Esophagus muscularis mucosa (tissue), 4 donors: ENCODE data around the gene CAND1. TPM values are rescaled to one million over a fixed set of nuclear protein-coding genes. Genes with fewer than 3 reads are reported as not detected.

Source experiments
- DNase-seq: peaks from one replicate; pipeline ENCODE4 v3.0.0-alpha.2; 2017; ENCODE audit errors: extremely low spot score
- H3K27ac ChIP-seq, 4 donors: fragments of 200-600 bp; sonication (generic); replicated peaks in 1 of 4; 1 replicate in 3 of 4; 2 replicates in 1 of 4; pipeline ENCODE4 v1.5.1; 2016 to 2019; ENCODE audit warnings: mild to moderate bottlenecking in 1 of 4
- H3K27me3 ChIP-seq, 4 donors: fragments of 200-600 bp; sonication (generic); one replicate each; pipeline versions ENCODE4 v1.5.1 to v1.6.0; 2016 to 2019
- H3K36me3 ChIP-seq, 4 donors: fragments of 200-600 bp; sonication (generic); one replicate each; pipeline ENCODE4 v1.5.1; 2016 to 2019
- H3K4me1 ChIP-seq, 4 donors: fragments of 200-600 bp; sonication (generic); one replicate each; pipeline ENCODE4 v1.5.1; 2016 to 2019
- H3K4me3 ChIP-seq, 4 donors: fragments of 200-600 bp; sonication (generic); 1 replicate in 2 of 4; 2 replicates in 2 of 4; pipeline ENCODE4 v1.5.1; 2016 to 2019; ENCODE audit warnings: mild to moderate bottlenecking in 4 of 4, moderate library complexity in 1 of 4
- H3K9me3 ChIP-seq, 4 donors: fragments of 200-600 bp; sonication (generic); 1 replicate in 3 of 4; 2 replicates in 1 of 4; pipeline ENCODE4 v1.5.1; 2016 to 2019
- EP300 ChIP-seq: sonication (generic); formaldehyde crosslinking; IDR thresholded peaks from one replicate; pipeline ENCODE4 v1.6.1; 2017; ENCODE audit warnings: antibody characterized with exemption
- POLR2A ChIP-seq: fragments of 450-650 bp; IDR thresholded peaks from one replicate; pipeline ENCODE4 v1.6.1; 2017; ENCODE audit warnings: antibody characterized with exemption, moderate library complexity, mild to moderate bottlenecking, low read depth
- POLR2AphosphoS5 ChIP-seq, 2 donors: sonication (generic); formaldehyde crosslinking; IDR thresholded peaks; one replicate each; pipeline ENCODE4 v1.6.1; 2017; ENCODE audit warnings: antibody characterized with exemption in 2 of 2
- WGBS: methylation state at CpG from one replicate; pipeline ENCODE4 v1.1.5; 2018; 5-methylcytosine and 5-hydroxymethylcytosine counted together
- intact Hi-C: fragments of 100-400 bp; cut with DNase I; formaldehyde crosslinking; loops from one replicate; pipeline ENCODE4 v1.15.1; 2023
- total RNA-seq, 4 donors: library from RNA; depleted of rRNA; stranded (reverse); fragments of >200 nt; gene quantifications; one replicate each; pipeline versions ENCODE4 v1.1.0 to v1.2.1, GENCODE V29; 2016
- TF ChIP-seq, protein P1 (sequence below), 3 experiments: fragments of 200-600 bp in 2 of 3; fragments of 450-650 bp in 1 of 3; sonication (generic) in 2 of 3; IDR thresholded peaks; one replicate each; pipeline ENCODE4 v1.5.1; 2017 to 2019; ENCODE audit warnings: antibody characterized with exemption in 3 of 3, mild to moderate bottlenecking in 2 of 3, moderate library complexity in 1 of 3

CAND1 gene
- total RNA-seq, 4 donors from 2014 or later = 56.8 to 85.3 (median 75.7) TPM

DNA sequence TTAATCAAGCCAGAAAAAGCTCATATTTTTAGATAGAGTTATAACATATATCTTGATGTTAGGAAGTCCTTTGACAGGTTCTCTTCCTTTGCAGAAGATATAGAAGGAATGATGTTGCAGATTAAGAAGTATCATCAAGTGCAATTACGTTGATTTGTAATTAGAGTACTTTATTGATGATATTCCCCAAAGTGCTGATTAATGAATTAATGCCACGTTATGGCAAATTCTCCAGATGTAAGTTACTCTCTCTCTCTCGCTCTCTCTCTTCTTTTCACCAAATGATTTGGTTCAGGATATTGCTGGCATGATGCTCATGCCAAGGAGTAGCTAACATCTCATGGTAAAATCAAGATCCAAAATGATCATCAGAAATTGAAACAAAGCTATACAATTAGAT lies 18.1 kb upstream of the CAND1 start:
- Histone ChIP-seq H3K4me1 (no peaks in the 10 kb centered on the region), H3K27me3 (no peaks in the 10 kb centered on the region), H3K27ac (no peak overlapping the region), H3K4me3 (no peak overlapping the region), H3K9me3 (no peaks in the 10 kb centered on the region), H3K36me3 (no peaks in the 10 kb centered on the region)
- intact Hi-C loops = no loop called here
- DNase-seq = no peak
- 84% methylated on average over 3 of the region's 3 CpGs for WGBS
- TF ChIP-seq EP300 (no peak), POLR2A (no peak), POLR2AphosphoS5 (IDR thresholded peaks at IDR 0.05) (no peak)
- TF ChIP-seq, protein P1, sequence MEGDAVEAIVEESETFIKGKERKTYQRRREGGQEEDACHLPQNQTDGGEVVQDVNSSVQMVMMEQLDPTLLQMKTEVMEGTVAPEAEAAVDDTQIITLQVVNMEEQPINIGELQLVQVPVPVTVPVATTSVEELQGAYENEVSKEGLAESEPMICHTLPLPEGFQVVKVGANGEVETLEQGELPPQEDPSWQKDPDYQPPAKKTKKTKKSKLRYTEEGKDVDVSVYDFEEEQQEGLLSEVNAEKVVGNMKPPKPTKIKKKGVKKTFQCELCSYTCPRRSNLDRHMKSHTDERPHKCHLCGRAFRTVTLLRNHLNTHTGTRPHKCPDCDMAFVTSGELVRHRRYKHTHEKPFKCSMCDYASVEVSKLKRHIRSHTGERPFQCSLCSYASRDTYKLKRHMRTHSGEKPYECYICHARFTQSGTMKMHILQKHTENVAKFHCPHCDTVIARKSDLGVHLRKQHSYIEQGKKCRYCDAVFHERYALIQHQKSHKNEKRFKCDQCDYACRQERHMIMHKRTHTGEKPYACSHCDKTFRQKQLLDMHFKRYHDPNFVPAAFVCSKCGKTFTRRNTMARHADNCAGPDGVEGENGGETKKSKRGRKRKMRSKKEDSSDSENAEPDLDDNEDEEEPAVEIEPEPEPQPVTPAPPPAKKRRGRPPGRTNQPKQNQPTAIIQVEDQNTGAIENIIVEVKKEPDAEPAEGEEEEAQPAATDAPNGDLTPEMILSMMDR (IDR thresholded peaks at IDR 0.05) = no peak

DNA sequence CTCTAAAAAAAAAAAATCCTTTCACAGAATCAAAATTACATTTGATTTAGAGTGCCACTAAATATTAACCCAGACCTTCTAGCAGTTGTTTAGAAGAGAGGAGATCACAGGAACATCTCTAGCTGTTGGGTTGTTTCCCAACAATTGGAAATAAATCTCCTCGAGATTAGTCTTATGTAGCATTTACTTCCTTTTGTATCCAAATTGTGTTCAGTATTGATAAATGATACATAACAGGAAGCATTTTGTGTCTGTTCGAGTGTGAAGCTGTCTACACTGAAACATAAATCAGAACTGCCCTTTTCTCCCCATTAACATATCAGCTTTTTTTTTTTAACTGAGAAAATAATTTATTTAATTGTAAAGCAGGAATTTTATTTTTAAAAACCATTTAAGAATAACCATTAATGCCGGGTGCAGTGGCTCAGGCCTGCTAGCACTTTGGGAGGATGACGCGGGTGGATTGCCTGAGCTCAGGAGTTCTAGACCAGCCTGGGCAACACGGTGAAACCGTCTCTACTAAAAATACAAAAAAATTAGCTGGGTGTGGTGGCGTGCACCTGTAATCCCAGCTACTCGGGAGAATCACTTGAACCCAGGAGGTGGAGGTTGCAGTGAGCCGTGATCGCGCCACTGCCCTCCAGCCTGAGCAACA lies 14.7 kb upstream of the CAND1 start:
- no peaks in the 10 kb centered on the region for H3K9me3 ChIP-seq
- H3K4me1 ChIP-seq = no peaks in the 10 kb centered on the region
- no peak for TF ChIP-seq POLR2A
- TF ChIP-seq, protein P1 (IDR thresholded peaks at IDR 0.05) = no peak
- intact Hi-C loops = no loop called here
- no peaks in the 10 kb centered on the region for H3K36me3 ChIP-seq
- 90% methylated on average over 12 of the region's 12 CpGs for WGBS
- no peaks in the 10 kb centered on the region for H3K27me3 ChIP-seq
- H3K4me3 ChIP-seq = no peak overlapping the region
- DNase-seq = no peak
- no peak overlapping the region for H3K27ac ChIP-seq

DNA sequence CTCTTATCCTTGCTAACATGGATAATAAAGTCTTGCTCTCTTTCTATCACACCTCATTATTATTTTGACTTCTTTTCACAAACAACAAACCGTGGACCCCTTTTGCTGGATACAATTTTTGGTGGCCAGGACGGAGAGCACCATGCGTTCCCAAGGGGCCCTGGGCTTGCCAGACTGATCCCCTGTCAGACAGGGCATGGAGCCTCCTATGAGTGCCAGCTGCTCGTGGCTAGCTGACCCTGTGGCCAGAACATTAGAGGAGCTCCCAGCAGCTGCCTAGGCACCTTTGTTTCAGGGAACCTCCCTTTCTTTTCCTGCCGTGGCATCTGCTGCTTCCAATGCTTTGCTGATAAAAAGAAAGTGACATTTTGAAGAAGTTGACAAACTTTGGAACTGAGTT lies 12.5 kb upstream of the CAND1 start:
- H3K27ac ChIP-seq = no peak overlapping the region
- intact Hi-C loops = no loop called here
- no peak overlapping the region for H3K4me3 ChIP-seq
- 82% methylated on average over 5 of the region's 5 CpGs for WGBS
- no peak for DNase-seq
- H3K36me3 ChIP-seq = no peaks in the 10 kb centered on the region
- H3K9me3 ChIP-seq = no peaks in the 10 kb centered on the region
- no peak for TF ChIP-seq EP300
- TF ChIP-seq, protein P1 (IDR thresholded peaks at IDR 0.05) = no peak
- no peak for TF ChIP-seq POLR2AphosphoS5 (IDR thresholded peaks at IDR 0.05)
- TF ChIP-seq POLR2A = no peak
- no peaks in the 10 kb centered on the region for H3K4me1 ChIP-seq
- no peaks in the 10 kb centered on the region for H3K27me3 ChIP-seq

DNA sequence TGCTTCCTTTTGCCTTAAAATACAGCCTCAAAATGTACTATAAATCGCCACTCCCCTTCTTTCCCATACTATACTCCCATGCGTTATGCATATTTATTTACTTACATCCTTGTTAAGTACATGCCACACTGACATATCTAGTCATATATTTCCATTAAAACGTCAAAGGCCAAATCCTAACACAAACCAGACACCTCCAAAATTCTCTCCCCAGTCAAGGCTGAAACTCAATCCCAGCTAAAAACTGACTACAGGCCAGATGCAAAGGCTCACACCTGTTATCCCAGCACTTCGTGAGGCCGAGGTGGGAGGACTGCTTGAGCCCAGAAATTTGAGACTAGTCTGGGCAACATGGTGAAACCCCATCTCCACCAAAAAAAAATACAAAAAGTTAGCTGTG lies 5.7 kb upstream of the CAND1 start:
- 43% methylated on average over 5 of the region's 5 CpGs for WGBS
- no peaks in the 10 kb centered on the region for H3K27me3 ChIP-seq
- no peak overlapping the region for H3K27ac ChIP-seq
- no peak for DNase-seq
- no peaks in the 10 kb centered on the region for H3K9me3 ChIP-seq
- H3K4me3 ChIP-seq = no peak overlapping the region
- intact Hi-C loops = no loop called here
- H3K36me3 ChIP-seq = no peaks in the 10 kb centered on the region
- peaks cover 8 to 11% (median 9%) of the 10 kb centered on the region in 4 donors for H3K4me1 ChIP-seq
- TF ChIP-seq EP300 (no peak), POLR2AphosphoS5 (IDR thresholded peaks at IDR 0.05) (no peak), POLR2A (no peak)
- TF ChIP-seq, protein P1 (IDR thresholded peaks at IDR 0.05) = no peak
